Measurements from ENCODE around the gene CCNK.

The CCNK gene

DNA sequence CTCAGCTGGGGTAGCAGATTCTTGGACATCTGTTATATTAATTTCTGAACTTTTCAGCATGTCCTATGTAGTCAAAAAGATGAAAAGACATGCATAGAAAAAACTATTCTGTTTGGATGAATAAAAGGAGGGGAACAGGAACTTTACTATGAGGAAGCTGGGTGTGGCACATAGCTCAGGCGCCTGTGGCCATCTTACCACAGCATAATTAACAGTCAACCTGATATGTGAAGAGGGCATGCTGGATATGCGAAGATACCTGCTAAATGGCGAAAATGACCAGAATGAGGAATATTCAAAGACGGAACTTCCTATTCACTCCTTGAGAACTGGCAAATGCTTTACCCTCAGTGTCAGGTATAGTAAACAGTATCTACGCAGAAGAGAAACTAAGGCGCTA is 19.0 kb upstream of the CCNK start:
- Histone ChIP-seq H3K4me1 (ENCODE audit: control insufficient read depth, low read length) (no peaks in the 10 kb centered on the region), H3K27me3 (ENCODE audit: control insufficient read depth, low read length) (no peaks in the 10 kb centered on the region), H3F3A (ENCODE audit: control insufficient read depth, insufficient read depth) (no peaks in the 10 kb centered on the region; the same call in 1 of the 2 replicates), H3K27ac (ENCODE audit: low read depth, low read length) (no peak overlapping the region), H3K36me3 (ENCODE audit: control insufficient read depth, low read length) (peaks cover 48% of the 10 kb centered on the region), H4K20me1 (ENCODE audit: control insufficient read depth, insufficient read depth, low read depth, low read length) (peaks cover 9% of the 10 kb centered on the region; the same call in 1 of the 2 replicates), H3K9me3 (ENCODE audit: control insufficient read depth, insufficient read depth, low read length) (no peaks in the 10 kb centered on the region), H3K4me2 (ENCODE audit: low read length) (no peak overlapping the region), H3K79me2 (ENCODE audit: control insufficient read depth, low read length) (peaks cover 15% of the 10 kb centered on the region), H3K9me2 (replicated peaks; ENCODE audit: control insufficient read depth, low read length) (no peaks in the 10 kb centered on the region), H3K4me3 (ENCODE audit: low read length) (no peak overlapping the region)
- TF ChIP-seq EZH2phosphoT487 (IDR thresholded peaks at IDR 0.05; ENCODE audit: borderline replicate concordance, low read length): no peak
- TF ChIP-seq, protein P1, sequence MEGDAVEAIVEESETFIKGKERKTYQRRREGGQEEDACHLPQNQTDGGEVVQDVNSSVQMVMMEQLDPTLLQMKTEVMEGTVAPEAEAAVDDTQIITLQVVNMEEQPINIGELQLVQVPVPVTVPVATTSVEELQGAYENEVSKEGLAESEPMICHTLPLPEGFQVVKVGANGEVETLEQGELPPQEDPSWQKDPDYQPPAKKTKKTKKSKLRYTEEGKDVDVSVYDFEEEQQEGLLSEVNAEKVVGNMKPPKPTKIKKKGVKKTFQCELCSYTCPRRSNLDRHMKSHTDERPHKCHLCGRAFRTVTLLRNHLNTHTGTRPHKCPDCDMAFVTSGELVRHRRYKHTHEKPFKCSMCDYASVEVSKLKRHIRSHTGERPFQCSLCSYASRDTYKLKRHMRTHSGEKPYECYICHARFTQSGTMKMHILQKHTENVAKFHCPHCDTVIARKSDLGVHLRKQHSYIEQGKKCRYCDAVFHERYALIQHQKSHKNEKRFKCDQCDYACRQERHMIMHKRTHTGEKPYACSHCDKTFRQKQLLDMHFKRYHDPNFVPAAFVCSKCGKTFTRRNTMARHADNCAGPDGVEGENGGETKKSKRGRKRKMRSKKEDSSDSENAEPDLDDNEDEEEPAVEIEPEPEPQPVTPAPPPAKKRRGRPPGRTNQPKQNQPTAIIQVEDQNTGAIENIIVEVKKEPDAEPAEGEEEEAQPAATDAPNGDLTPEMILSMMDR (IDR thresholded peaks at IDR 0.05; ENCODE audit: low read depth, low read length, poor library complexity, severe bottlenecking): no peak

DNA sequence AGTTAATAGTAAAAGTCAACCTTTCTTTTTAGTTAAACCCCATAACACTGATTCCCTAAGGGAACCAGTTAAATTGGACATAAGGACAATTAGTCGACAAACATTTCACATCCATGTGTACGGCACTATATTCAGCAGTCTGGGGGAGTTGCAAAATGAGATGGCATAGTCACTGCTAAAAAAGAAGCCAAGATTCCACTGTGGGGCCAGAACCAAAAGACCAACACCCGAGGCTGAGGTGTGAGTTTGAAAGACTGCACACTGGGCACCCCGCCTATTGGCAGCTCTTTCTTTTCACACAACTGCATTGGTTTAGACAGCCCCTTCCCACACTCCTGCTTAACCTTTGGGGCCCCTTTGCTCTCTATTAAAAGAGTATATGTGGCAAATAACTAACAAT is 17.2 kb upstream of the CCNK start:
- Histone ChIP-seq H3K4me1 (ENCODE audit: control insufficient read depth, low read length) (no peaks in the 10 kb centered on the region), H3K79me2 (ENCODE audit: control insufficient read depth, low read length) (peaks cover 33% of the 10 kb centered on the region), H4K20me1 (ENCODE audit: control insufficient read depth, insufficient read depth, low read depth, low read length) (peaks cover 18% of the 10 kb centered on the region), H3K9me2 (replicated peaks; ENCODE audit: control insufficient read depth, low read length) (no peaks in the 10 kb centered on the region), H3K9me3 (ENCODE audit: control insufficient read depth, insufficient read depth, low read length) (no peaks in the 10 kb centered on the region), H3K27me3 (ENCODE audit: control insufficient read depth, low read length) (no peaks in the 10 kb centered on the region), H3K36me3 (ENCODE audit: control insufficient read depth, low read length) (peaks cover 40% of the 10 kb centered on the region), H3K4me3 (ENCODE audit: low read length) (no peak overlapping the region), H3K27ac (ENCODE audit: low read depth, low read length) (no peak overlapping the region), H3K4me2 (ENCODE audit: low read length) (no peak overlapping the region), H3F3A (ENCODE audit: control insufficient read depth, insufficient read depth) (no peaks in the 10 kb centered on the region; the same call in 1 of the 2 replicates)
- TF ChIP-seq, protein P1 (IDR thresholded peaks at IDR 0.05; ENCODE audit: low read depth, low read length, poor library complexity, severe bottlenecking): no peak
- no peak for TF ChIP-seq EZH2phosphoT487 (IDR thresholded peaks at IDR 0.05; ENCODE audit: borderline replicate concordance, low read length)

DNA sequence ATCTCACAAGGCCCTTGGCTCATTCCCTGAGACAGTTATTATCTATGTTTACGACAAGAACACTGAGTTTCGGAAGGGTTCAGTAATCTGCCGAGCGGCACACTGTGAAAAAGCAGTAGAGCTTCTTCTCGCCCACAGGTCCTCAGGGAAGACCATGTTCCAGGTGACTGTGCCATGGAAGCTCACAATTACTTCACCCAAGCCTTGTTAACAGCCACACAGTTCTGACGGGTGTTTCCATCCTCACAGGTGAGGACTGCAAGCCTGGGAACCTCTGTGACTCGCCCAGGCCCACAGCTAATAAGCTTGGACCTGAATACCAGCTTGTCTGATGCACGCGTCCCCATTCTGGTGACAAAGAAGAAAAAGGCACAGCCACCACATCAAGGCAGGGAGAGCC is 15.9 kb upstream of the CCNK start:
- no peak overlapping the region for H3K4me3 ChIP-seq (ENCODE audit: low read length)
- no peak for TF ChIP-seq EZH2phosphoT487 (IDR thresholded peaks at IDR 0.05; ENCODE audit: borderline replicate concordance, low read length)
- TF ChIP-seq, protein P1 (IDR thresholded peaks at IDR 0.05; ENCODE audit: low read depth, low read length, poor library complexity, severe bottlenecking): no peak
- H3K27ac ChIP-seq (ENCODE audit: low read depth, low read length): no peak overlapping the region
- no peak overlapping the region for H3K4me2 ChIP-seq (ENCODE audit: low read length)
- peaks cover 35% of the 10 kb centered on the region for H3K36me3 ChIP-seq (ENCODE audit: control insufficient read depth, low read length)
- H3K4me1 ChIP-seq (ENCODE audit: control insufficient read depth, low read length): no peaks in the 10 kb centered on the region
- H4K20me1 ChIP-seq (ENCODE audit: control insufficient read depth, insufficient read depth, low read depth, low read length): peaks cover 22% of the 10 kb centered on the region
- H3K9me2 ChIP-seq (replicated peaks; ENCODE audit: control insufficient read depth, low read length): no peaks in the 10 kb centered on the region
- peaks cover 46% of the 10 kb centered on the region for H3K79me2 ChIP-seq (ENCODE audit: control insufficient read depth, low read length)
- no peaks in the 10 kb centered on the region for H3K27me3 ChIP-seq (ENCODE audit: control insufficient read depth, low read length)
- H3F3A ChIP-seq (ENCODE audit: control insufficient read depth, insufficient read depth): no peaks in the 10 kb centered on the region
- no peaks in the 10 kb centered on the region for H3K9me3 ChIP-seq (ENCODE audit: control insufficient read depth, insufficient read depth, low read length)
